GM19035 (cell line): Measurements from ENCODE around the gene SCRN1.
"Not testable (repeated sequence)": the region's sequence is repeated elsewhere in the genome, so short reads cannot be mapped to it uniquely, and the experiment has no call there.

ENCODE experiments used
- ATAC-seq: cut with Tn5 transposase; IDR thresholded peaks from one replicate; pipeline ENCODE4 v1.9.1; 2021; ENCODE audit not compliant: unreplicated experiment

The SCRN1 gene

GRCh38 chr7:29970158-29970557 is 19.4 kb downstream of the SCRN1 start:
- ATAC-seq: no peak

- no peak for ATAC-seq
These were observed 19.9 kb downstream of the SCRN1 start for GRCh38 chr7:29969738-29970137.

GRCh38 chr7:29968683-29969395 is 20.8 kb downstream of the SCRN1 start:
- no peak for ATAC-seq

- ATAC-seq: no peak
These were observed 24.6 kb downstream of the SCRN1 start for GRCh38 chr7:29965030-29965429.

- ATAC-seq: no peak
These were observed 27.6 kb downstream of the SCRN1 start for GRCh38 chr7:29962035-29962434.

GRCh38 chr7:29961611-29962010 is 28.0 kb downstream of the SCRN1 start:
- ATAC-seq: not testable (repeated sequence)

- no peak for ATAC-seq
These were observed 30.8 kb downstream of the SCRN1 start for GRCh38 chr7:29958667-29959358.

GRCh38 chr7:29957521-29958310 is 31.9 kb downstream of the SCRN1 start:
- no peak for ATAC-seq

- ATAC-seq: no peak
These were observed 33.1 kb downstream of the SCRN1 start for GRCh38 chr7:29956487-29956836.

- peak; percentile 75 for ATAC-seq
These were observed 33.7 kb downstream of the SCRN1 start for GRCh38 chr7:29955799-29956486.

- no peak for ATAC-seq
These were observed 34.4 kb downstream of the SCRN1 start for GRCh38 chr7:29955075-29955792.

GRCh38 chr7:29953726-29954347 is 35.8 kb downstream of the SCRN1 start:
- no peak for ATAC-seq

GRCh38 chr7:29951206-29951605 is 38.4 kb downstream of the SCRN1 start:
- ATAC-seq: no peak

GRCh38 chr7:29950480-29950879 is 39.1 kb downstream of the SCRN1 start:
- ATAC-seq: no peak

- no peak for ATAC-seq
These were observed 41.0 kb downstream of the SCRN1 start for GRCh38 chr7:29948587-29948986.

- no peak for ATAC-seq
These were observed 43.0 kb downstream of the SCRN1 start for GRCh38 chr7:29946428-29947186.

GRCh38 chr7:29945259-29945809 is 44.3 kb downstream of the SCRN1 start:
- no peak for ATAC-seq

- ATAC-seq: no peak
These were observed 49.4 kb downstream of the SCRN1 start for GRCh38 chr7:29940199-29940598.

GRCh38 chr7:29937132-29937531 is 52.5 kb downstream of the SCRN1 start:
- no peak for ATAC-seq
